Measurements from ENCODE around the gene SIAE. TPM values are rescaled to one million over a fixed set of nuclear protein-coding genes. Genes with fewer than 3 reads are reported as not detected.

SIAE gene
- total RNA-seq (10 to 100 TPM in 1 of 2 donors, 1 to 10 TPM in 1; 6.4 to 11.5 TPM), polyA plus RNA-seq (10 to 100 TPM; 11.0 to 33.9 TPM)

- peak within 1 kb of the TSS; percentile 76 to 96 (median 82) for H3K4me3 ChIP-seq (ENCODE audit: low read depth in 1 of 3, low read length in 3 of 3)
- H3K9ac ChIP-seq (ENCODE audit: low read depth in 1 of 2, low read length in 2 of 2) = peak within 1 kb of the TSS; percentile 30 to 43
- peaks cover 7 to 21% (median 11%) of the 10 kb centered on the region in 4 donors for H3K4me1 ChIP-seq (ENCODE audit: control insufficient read depth in 4 of 4, insufficient read depth in 4 of 4, low read length in 3 of 4)
- no peaks in the 10 kb centered on the region for H3K9me3 ChIP-seq (ENCODE audit: control insufficient read depth in 4 of 4, low read length in 3 of 4)
- peak; percentile 82 for TF ChIP-seq NR2F2 (IDR thresholded peaks at IDR 0.05)
- TF ChIP-seq FOXA1 (IDR thresholded peaks at IDR 0.05) = no peak
- TF ChIP-seq RXRA (IDR thresholded peaks at IDR 0.05) = peak; percentile 90 to 92
- peak; percentile 48 to 85 for TF ChIP-seq GABPA (IDR thresholded peaks at IDR 0.05 in 1 of 2, conservative IDR thresholded peaks at IDR 0.05 in 1 of 2)
- TF ChIP-seq ATF3 (IDR thresholded peaks at IDR 0.05) = no peak
- TF ChIP-seq HNF4A (conservative IDR thresholded peaks at IDR 0.05) = peak in 1 of 2 donors; percentile 47
- TF ChIP-seq EGR1 (IDR thresholded peaks at IDR 0.05; ENCODE audit: low read depth in 2 of 2) = peak; percentile 76 to 90
- peak; percentile 76 for TF ChIP-seq SP1 (IDR thresholded peaks at IDR 0.05)
- peak; percentile 75 for TF ChIP-seq REST (IDR thresholded peaks at IDR 0.05)
- TF ChIP-seq JUND (IDR thresholded peaks at IDR 0.05) = no peak
- TF ChIP-seq YY1 (IDR thresholded peaks at IDR 0.05) = peak; percentile 81
- peak; percentile 79 for TF ChIP-seq MAX (IDR thresholded peaks at IDR 0.05)
- no peak for TF ChIP-seq FOXA2 (IDR thresholded peaks at IDR 0.05)
- TF ChIP-seq RAD21 (IDR thresholded peaks at IDR 0.05) = peak; percentile 43 to 56
- no peak for TF ChIP-seq CTCF (IDR thresholded peaks at IDR 0.05; ENCODE audit: low read depth, low read length, missing input control)
- TF ChIP-seq TAF1 (conservative IDR thresholded peaks at IDR 0.05) = peak; percentile 32
- TF ChIP-seq HNF4G (IDR thresholded peaks at IDR 0.05) = no peak
- TF ChIP-seq ZBTB33 (IDR thresholded peaks at IDR 0.05) = peak; percentile 97
- no peaks in the 10 kb centered on the region for H3K27me3 ChIP-seq (ENCODE audit: control insufficient read depth in 4 of 4, insufficient read depth in 4 of 4, low read length in 3 of 4)
- WGBS = under 1% methylated on average over 58 of the region's 58 CpGs
- no peaks in the 10 kb centered on the region for H3K36me3 ChIP-seq (ENCODE audit: control insufficient read depth in 4 of 4, insufficient read depth in 3 of 4, low read depth in 1 of 4, low read length in 3 of 4)
- peak within 1 kb of the TSS; percentile 55 to 72 for H3K27ac ChIP-seq (ENCODE audit: low read depth in 1 of 2, low read length in 2 of 2)
- peak; percentile 91 for DNase-seq (ENCODE audit: low spot score)
Measured at GRCh38 chr11:124673333-124674167, at the start of gene SIAE, which contains the start of gene SPA17. Gene SIAE, minus strand, starts transcription at chr11:124673739. Its CDS starts 31 bp downstream, at chr11:124673708. Gene SPA17, plus strand, starts transcription at chr11:124673904. Its CDS starts 1,361 bp downstream, at chr11:124675265.
